Body of pancreas (tissue), 4 donors: ENCODE results near the gene ABR. TPM values are rescaled to one million over a fixed set of nuclear protein-coding genes. Genes with fewer than 3 reads are reported as not detected.

Experiments
- ATAC-seq: fragments of 150-250 bp; one replicate; pipeline ENCODE4 v1.9.1; 2016
- DNase-seq, 4 donors: peaks; one replicate each; pipeline ENCODE4 v3.0.0-alpha.2; 2019
- H3K27ac ChIP-seq, 4 donors: fragments of 200-600 bp; sonication (generic); 1 replicate in 3 of 4; 2 replicates in 1 of 4; pipeline versions ENCODE4 v1.5.1 to v1.6.1; 2016 to 2019; ENCODE audit warnings: mild to moderate bottlenecking in 1 of 4, mixed read lengths in 1 of 4, moderate library complexity in 1 of 4
- H3K27me3 ChIP-seq, 2 donors: fragments of 200-600 bp; sonication (generic); one replicate each; pipeline ENCODE4 v1.6.0; 2016; ENCODE audit warnings: mild to moderate bottlenecking in 1 of 2
- H3K36me3 ChIP-seq, 2 donors: fragments of 200-600 bp; sonication (generic); replicated peaks in 1 of 2; 2 replicates each; pipeline ENCODE4 v1.5.1; 2016; ENCODE audit warnings: low read depth in 2 of 2; ENCODE audit not compliant: insufficient read depth in 1 of 2
- H3K4me1 ChIP-seq: fragments of 200-600 bp; sonication (generic); one replicate; pipeline ENCODE4 v1.6.0; 2016
- H3K4me3 ChIP-seq, 2 donors: fragments of 200-600 bp; sonication (generic); 1 replicate in 1 of 2; 2 replicates in 1 of 2; pipeline ENCODE4 v1.5.1; 2016 to 2019
- H3K9me3 ChIP-seq, 3 donors: fragments of 200-600 bp; sonication (generic); 1 replicate in 2 of 3; 2 replicates in 1 of 3; pipeline ENCODE4 v1.5.1; 2016
- CTCF ChIP-seq, 7 experiments: fragments of 450-650 bp in 4 of 7; fragments of 200-600 bp in 3 of 7; sonication (generic) in 3 of 7; IDR thresholded peaks; one replicate each; pipeline ENCODE4 v1.5.1; 2016 to 2019; ENCODE audit warnings: antibody characterized with exemption in 7 of 7
- POLR2A ChIP-seq, 3 donors: fragments of 450-650 bp; IDR thresholded peaks; one replicate each; pipeline ENCODE4 v1.6.1; 2016; ENCODE audit warnings: antibody characterized with exemption in 3 of 3, mild to moderate bottlenecking in 2 of 3
- WGBS, 2 donors: methylation state at CpG; one replicate each; pipeline ENCODE4 v1.1.5; 2017; 5-methylcytosine and 5-hydroxymethylcytosine counted together
- intact Hi-C: fragments of 100-400 bp; cut with DNase I; formaldehyde crosslinking; loops from one replicate; pipeline ENCODE4 v1.15.1; 2023
- total RNA-seq, 2 donors: library from RNA; depleted of rRNA; stranded (reverse); fragments of >200 nt; gene quantifications; one replicate each; pipeline ENCODE4 v1.1.0, GENCODE V29; 2016

The ABR gene
- total RNA-seq, 2 donors from 2014 or later, result 32.4 to 46.8 TPM

DNA sequence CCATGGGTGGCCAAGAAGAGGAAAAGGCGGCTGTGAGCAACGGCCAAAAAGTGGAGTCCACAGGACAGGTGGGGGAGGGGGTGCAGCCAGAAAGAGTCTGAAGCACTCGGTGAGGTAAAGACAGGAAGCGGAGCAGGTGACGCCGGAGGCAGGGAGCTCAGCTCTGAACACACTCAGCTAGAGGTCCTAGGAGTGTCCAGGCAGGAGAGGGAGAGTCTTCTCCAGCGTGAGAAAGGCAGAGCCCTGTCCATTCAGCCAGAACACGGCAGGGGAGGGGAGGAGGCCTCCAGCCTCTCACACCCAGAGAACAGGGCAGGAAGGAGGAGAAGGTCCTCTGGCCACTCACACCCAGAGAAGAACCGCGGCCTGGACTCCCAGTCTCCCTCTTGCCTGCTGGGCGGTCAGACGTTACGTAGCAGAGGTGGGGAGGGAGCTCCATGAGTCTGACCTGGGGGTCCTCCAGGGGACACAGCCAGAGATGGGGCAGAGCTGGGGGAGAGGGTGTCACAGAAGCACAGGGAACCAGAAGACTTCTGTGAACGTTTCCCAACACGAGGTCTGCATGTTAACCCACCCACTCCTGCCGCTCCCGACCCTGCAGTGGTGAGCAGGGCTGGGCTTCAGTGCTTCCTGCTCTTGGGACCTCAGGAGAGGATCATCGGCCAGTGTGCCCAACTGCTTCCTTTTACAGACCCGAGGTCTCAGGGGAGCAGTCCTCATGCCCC lies 89.2 kb downstream of the ABR start:
- Histone ChIP-seq H3K4me3 (no peak overlapping the region), H3K36me3 (no peaks in the 10 kb centered on the region), H3K9me3 (no peaks in the 10 kb centered on the region), H3K4me1 (peaks cover 46% of the 10 kb centered on the region), H3K27ac (peak overlapping the region in 2 of 4 donors; percentile 96 to 97), H3K27me3 (no peaks in the 10 kb centered on the region)
- 78 to 82% methylated on average over 8 to 18 of the region's 19 CpGs for WGBS, 2 donors
- DNase-seq, result no peak
- ATAC-seq, result no peak
- no peak for TF ChIP-seq CTCF (IDR thresholded peaks at IDR 0.05)
- TF ChIP-seq POLR2A (IDR thresholded peaks at IDR 0.05), result no peak
- intact Hi-C loops, result no loop called here

DNA sequence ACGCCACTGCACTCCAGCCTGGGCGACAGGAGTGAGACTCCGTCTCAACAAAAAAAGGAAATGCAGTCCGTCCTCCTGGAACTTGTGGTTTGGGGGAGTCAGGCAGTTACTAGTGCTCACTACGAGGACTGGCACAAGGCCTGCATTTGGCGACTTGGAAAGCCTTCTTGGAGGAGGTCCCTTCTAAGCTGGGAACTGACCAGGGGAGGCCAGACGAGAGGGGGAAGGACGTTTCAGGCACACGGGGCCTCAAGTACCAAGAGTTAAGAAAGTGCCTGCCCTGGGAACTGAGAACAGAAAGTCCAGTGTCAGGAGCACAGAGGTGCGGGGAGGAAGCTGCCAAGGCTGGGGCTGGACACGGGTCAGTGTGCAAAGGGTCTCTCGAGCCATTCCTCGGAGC lies 89.9 kb downstream of the ABR start:
- WGBS, 2 donors, result 73 to 82% methylated on average over 11 to 13 of the region's 13 CpGs
- Histone ChIP-seq H3K9me3 (no peaks in the 10 kb centered on the region), H3K36me3 (no peaks in the 10 kb centered on the region), H3K4me3 (no peak overlapping the region), H3K27ac (peak overlapping the region in 2 of 4 donors; percentile 96 to 97), H3K4me1 (peaks cover 44% of the 10 kb centered on the region), H3K27me3 (no peaks in the 10 kb centered on the region)
- ATAC-seq (no peak), DNase-seq (peak in 1 of 4 donors; percentile 47)
- intact Hi-C loops, result no loop called here
- TF ChIP-seq CTCF (IDR thresholded peaks at IDR 0.05) (no peak), POLR2A (IDR thresholded peaks at IDR 0.05) (no peak)

GRCh38 chr17:1087381-1088241 lies 92.2 kb downstream of the ABR start:
- no peak overlapping the region for H3K4me3 ChIP-seq
- H3K27ac ChIP-seq, result peak overlapping the region; percentile 89 to 97 (median 94)
- TF ChIP-seq CTCF (IDR thresholded peaks at IDR 0.05), result peak in 3 of 7 experiments; percentile 25 to 30 (median 29)
- TF ChIP-seq POLR2A (IDR thresholded peaks at IDR 0.05), result peak; percentile 36 to 85 (median 77)
- DNase-seq (peak; percentile 92 to 97 (median 96)), ATAC-seq (peak; percentile 95)
- intact Hi-C loops, result no loop called here
- WGBS, 2 donors, result 19 to 20% methylated on average over 1 to 34 of the region's 35 CpGs
- no peaks in the 10 kb centered on the region for H3K36me3 ChIP-seq
- H3K27me3 ChIP-seq, result no peaks in the 10 kb centered on the region
- H3K4me1 ChIP-seq, result peaks cover 56% of the 10 kb centered on the region
- no peaks in the 10 kb centered on the region for H3K9me3 ChIP-seq

DNA sequence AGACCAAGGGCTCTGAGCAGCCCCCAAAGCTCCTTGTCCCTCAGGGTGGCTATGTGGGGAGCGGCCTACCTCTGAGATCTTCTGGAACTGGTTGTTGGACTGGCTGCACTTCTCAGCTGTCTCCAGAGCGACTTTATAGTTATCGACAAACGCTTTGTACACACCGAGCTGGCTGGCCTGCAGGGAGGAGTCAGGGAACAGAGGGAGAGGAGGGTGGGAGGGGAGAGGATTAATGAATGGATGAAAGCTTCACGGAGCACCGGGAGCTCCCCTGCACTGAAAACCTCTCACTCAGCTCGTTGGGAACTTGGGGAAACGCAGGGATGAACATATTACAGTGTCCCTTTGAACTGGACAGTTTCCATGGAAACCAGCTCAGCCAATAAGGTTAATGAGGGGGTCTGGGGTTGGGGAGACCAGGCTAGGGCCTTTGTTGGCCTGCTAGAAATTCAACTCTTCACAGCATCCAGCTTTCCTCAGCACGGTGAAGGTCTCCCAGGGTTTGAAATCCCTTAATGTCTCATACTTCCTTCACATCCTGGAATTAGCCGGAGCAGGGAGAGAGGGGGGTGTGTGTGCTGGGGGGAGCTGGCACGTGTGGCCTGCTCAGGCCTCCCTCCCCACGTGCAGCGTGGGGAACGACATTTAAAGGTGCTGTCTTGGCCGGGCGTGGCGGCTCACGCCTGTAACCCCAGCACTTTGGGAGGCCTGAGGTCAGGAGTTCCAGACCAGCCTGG lies 96.2 kb downstream of the ABR start:
- Histone ChIP-seq H3K4me3 (no peak overlapping the region), H3K27me3 (no peaks in the 10 kb centered on the region), H3K36me3 (no peaks in the 10 kb centered on the region), H3K9me3 (no peaks in the 10 kb centered on the region), H3K4me1 (peaks cover 71% of the 10 kb centered on the region), H3K27ac (peak overlapping the region in 3 of 4 donors; percentile 65 to 81 (median 75))
- intact Hi-C loops, result no loop called here
- TF ChIP-seq CTCF (IDR thresholded peaks at IDR 0.05) (no peak), POLR2A (IDR thresholded peaks at IDR 0.05) (no peak)
- ATAC-seq, result no peak
- DNase-seq, result peak in 2 of 4 donors; percentile 37 to 39
- WGBS, 2 donors, result 66 to 70% methylated on average over 9 to 19 of the region's 19 CpGs
